Neural cell (in vitro differentiated cells): ENCODE data around the gene LRRC8C. TPM values are rescaled to one million over a fixed set of nuclear protein-coding genes. Genes with fewer than 3 reads are reported as not detected.

Source experiments
- H2AFZ ChIP-seq: fragments of 200-600, 300-800 bp; sonication (generic), shearing (Covaris generic); 2 replicates; pipeline ENCODE4 v1.6.0; 2014; ENCODE audit warnings: low read depth, mild to moderate bottlenecking, antibody characterized with exemption, low read length, moderate library complexity
- H3F3A ChIP-seq: fragments of 200-600 bp; shearing (Covaris generic); 2 replicates; pipeline ENCODE4 v1.6.1; 2016; ENCODE audit warnings: mild to moderate bottlenecking, moderate library complexity, mixed read lengths, antibody characterized with exemption, low read length; ENCODE audit not compliant: insufficient read depth, poor library complexity, severe bottlenecking
- H3K27ac ChIP-seq: fragments of 200-600, 300-800 bp; sonication (generic), shearing (Covaris generic); 2 replicates; pipeline ENCODE4 v1.5.1; 2014; ENCODE audit warnings: mild to moderate bottlenecking, low read length, moderate library complexity
- H3K27me3 ChIP-seq: fragments of 300-800, 200-600 bp; sonication (generic), shearing (Covaris generic); 2 replicates; pipeline ENCODE4 v1.6.0; 2014; ENCODE audit warnings: mild to moderate bottlenecking, low read depth, low read length, moderate library complexity; ENCODE audit not compliant: insufficient read depth
- H3K36me3 ChIP-seq: fragments of 300-800, 200-600 bp; sonication (generic), shearing (Covaris generic); 2 replicates; pipeline ENCODE4 v1.5.1; 2014; ENCODE audit warnings: mild to moderate bottlenecking, antibody characterized with exemption, low read length, moderate library complexity; ENCODE audit not compliant: insufficient read depth
- H3K4me2 ChIP-seq: fragments of 300-800, 200-600 bp; sonication (generic), shearing (Covaris generic); 2 replicates; pipeline ENCODE4 v1.6.0; 2014; ENCODE audit warnings: mild to moderate bottlenecking, low read length
- H3K4me3 ChIP-seq: fragments of 300-800, 200-600 bp; sonication (generic), shearing (Covaris generic); 2 replicates; pipeline ENCODE4 v1.5.1; 2014; ENCODE audit warnings: mild to moderate bottlenecking, low read length, moderate library complexity
- H3K79me2 ChIP-seq: fragments of 200-600 bp; shearing (Covaris generic); replicated peaks from 2 replicates; pipeline ENCODE4 v1.6.0; 2014; ENCODE audit warnings: mild to moderate bottlenecking, low read length, moderate library complexity; ENCODE audit not compliant: insufficient read depth
- H3K9ac ChIP-seq: fragments of 300-800, 200-600 bp; sonication (generic), shearing (Covaris generic); 2 replicates; pipeline ENCODE4 v1.6.1; 2016; ENCODE audit warnings: mild to moderate bottlenecking, low read length, mixed read lengths
- H3K9me2 ChIP-seq: fragments of 200-600 bp; shearing (Covaris generic); 2 replicates; pipeline ENCODE4 v1.6.1; 2016; ENCODE audit warnings: mild to moderate bottlenecking, low read length, mixed read lengths; ENCODE audit not compliant: insufficient read depth
- H3K9me3 ChIP-seq: fragments of 200-600, 300-800 bp; sonication (generic), shearing (Covaris generic); 2 replicates; pipeline ENCODE4 v1.6.1; 2016; ENCODE audit warnings: mild to moderate bottlenecking, mixed run types, low read length, moderate library complexity, mixed read lengths
- H4K20me1 ChIP-seq: fragments of 200-600 bp; shearing (Covaris generic); 2 replicates; pipeline ENCODE4 v1.6.1; 2016; ENCODE audit warnings: mild to moderate bottlenecking, mixed run types; ENCODE audit not compliant: insufficient read depth
- EP300 ChIP-seq: fragments of 450-650 bp; conservative IDR thresholded peaks from 2 replicates; pipeline ENCODE4 v1.6.1; 2014; ENCODE audit warnings: antibody characterized with exemption, mild to moderate bottlenecking, moderate library complexity; ENCODE audit not compliant: poor library complexity, severe bottlenecking
- EZH2 ChIP-seq: fragments of 200-600, 300-800 bp; shearing (Covaris generic), sonication (generic); IDR thresholded peaks from 2 replicates; pipeline ENCODE4 v1.6.1; 2014; ENCODE audit warnings: antibody characterized with exemption, low read length, borderline replicate concordance, mild to moderate bottlenecking; ENCODE audit not compliant: insufficient read depth, poor library complexity, severe bottlenecking
- MXI1 ChIP-seq: fragments of 450-650 bp; conservative IDR thresholded peaks from 2 replicates; pipeline ENCODE4 v1.6.1; 2014; ENCODE audit warnings: antibody characterized with exemption, mild to moderate bottlenecking; ENCODE audit not compliant: poor library complexity, severe bottlenecking
- POLR2AphosphoS5 ChIP-seq: IDR thresholded peaks from 2 replicates; pipeline ENCODE4 v1.6.1; 2012
- RAD21 ChIP-seq: fragments of 450-650 bp; conservative IDR thresholded peaks from 2 replicates; pipeline ENCODE4 v1.6.1; 2014; ENCODE audit warnings: antibody characterized with exemption, mild to moderate bottlenecking, moderate library complexity
- SMC3 ChIP-seq: fragments of 450-650 bp; conservative IDR thresholded peaks from 2 replicates; pipeline ENCODE4 v1.6.1; 2014; ENCODE audit warnings: antibody characterized with exemption, mild to moderate bottlenecking, moderate library complexity; ENCODE audit not compliant: poor library complexity
- TAF1 ChIP-seq: IDR thresholded peaks from 2 replicates; pipeline ENCODE4 v1.6.1; 2012; ENCODE audit warnings: low read depth
- polyA plus RNA-seq: library from polyadenylated mRNA; depleted of rRNA; stranded (reverse); fragments of >200 nt; gene quantifications from 2 replicates; pipeline ENCODE4 v1.2.3, GENCODE V29; 2014
- TF ChIP-seq, protein P1 (sequence below): fragments of 450-650 bp; IDR thresholded peaks from 2 replicates; pipeline ENCODE4 v1.5.1; 2014; ENCODE audit warnings: antibody characterized with exemption, mild to moderate bottlenecking, moderate library complexity; ENCODE audit not compliant: poor library complexity, severe bottlenecking
- TF ChIP-seq, protein P2 (sequence below): IDR thresholded peaks from 2 replicates; pipeline ENCODE4 v1.6.1; 2012; ENCODE audit warnings: borderline replicate concordance

Gene LRRC8C
- polyA plus RNA-seq, 1 donor from 2014 or later = 0.78 TPM

DNA sequence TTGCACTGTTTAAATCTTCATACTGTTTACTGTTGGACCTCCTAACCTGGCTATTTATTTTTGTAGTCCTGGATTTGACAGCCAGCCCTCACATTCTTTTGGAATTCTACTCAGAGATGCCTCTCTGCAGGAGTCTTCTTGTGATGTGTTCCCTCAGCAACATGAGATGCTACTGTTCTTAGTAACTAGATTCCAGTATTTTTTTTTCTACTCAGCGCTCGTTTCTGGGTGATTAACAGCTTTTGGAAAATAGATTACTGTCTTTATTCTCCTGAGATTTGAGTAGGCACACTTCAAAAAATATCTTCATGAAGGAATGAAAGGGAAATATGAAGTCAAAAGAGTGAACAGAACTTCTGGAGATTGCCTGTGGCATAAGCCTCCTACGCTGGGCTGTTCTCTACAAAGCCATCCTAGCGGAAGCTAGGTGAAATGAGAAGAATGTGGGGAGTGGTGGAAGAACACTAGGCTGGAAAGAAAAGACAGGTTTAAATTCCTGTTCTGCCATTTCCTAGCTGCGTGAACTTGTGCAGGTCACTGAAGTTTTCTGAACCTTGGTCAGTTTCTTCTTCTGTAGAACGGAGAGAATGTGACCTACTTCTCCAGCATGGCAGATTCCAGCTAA is 75.9 kb downstream of the LRRC8C start:
- H3K4me3 ChIP-seq = no peak overlapping the region
- no peak for TF ChIP-seq SMC3
- no peak for TF ChIP-seq TAF1
- TF ChIP-seq, protein P1, sequence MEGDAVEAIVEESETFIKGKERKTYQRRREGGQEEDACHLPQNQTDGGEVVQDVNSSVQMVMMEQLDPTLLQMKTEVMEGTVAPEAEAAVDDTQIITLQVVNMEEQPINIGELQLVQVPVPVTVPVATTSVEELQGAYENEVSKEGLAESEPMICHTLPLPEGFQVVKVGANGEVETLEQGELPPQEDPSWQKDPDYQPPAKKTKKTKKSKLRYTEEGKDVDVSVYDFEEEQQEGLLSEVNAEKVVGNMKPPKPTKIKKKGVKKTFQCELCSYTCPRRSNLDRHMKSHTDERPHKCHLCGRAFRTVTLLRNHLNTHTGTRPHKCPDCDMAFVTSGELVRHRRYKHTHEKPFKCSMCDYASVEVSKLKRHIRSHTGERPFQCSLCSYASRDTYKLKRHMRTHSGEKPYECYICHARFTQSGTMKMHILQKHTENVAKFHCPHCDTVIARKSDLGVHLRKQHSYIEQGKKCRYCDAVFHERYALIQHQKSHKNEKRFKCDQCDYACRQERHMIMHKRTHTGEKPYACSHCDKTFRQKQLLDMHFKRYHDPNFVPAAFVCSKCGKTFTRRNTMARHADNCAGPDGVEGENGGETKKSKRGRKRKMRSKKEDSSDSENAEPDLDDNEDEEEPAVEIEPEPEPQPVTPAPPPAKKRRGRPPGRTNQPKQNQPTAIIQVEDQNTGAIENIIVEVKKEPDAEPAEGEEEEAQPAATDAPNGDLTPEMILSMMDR = no peak
- no peak for TF ChIP-seq POLR2AphosphoS5
- TF ChIP-seq, protein P2, sequence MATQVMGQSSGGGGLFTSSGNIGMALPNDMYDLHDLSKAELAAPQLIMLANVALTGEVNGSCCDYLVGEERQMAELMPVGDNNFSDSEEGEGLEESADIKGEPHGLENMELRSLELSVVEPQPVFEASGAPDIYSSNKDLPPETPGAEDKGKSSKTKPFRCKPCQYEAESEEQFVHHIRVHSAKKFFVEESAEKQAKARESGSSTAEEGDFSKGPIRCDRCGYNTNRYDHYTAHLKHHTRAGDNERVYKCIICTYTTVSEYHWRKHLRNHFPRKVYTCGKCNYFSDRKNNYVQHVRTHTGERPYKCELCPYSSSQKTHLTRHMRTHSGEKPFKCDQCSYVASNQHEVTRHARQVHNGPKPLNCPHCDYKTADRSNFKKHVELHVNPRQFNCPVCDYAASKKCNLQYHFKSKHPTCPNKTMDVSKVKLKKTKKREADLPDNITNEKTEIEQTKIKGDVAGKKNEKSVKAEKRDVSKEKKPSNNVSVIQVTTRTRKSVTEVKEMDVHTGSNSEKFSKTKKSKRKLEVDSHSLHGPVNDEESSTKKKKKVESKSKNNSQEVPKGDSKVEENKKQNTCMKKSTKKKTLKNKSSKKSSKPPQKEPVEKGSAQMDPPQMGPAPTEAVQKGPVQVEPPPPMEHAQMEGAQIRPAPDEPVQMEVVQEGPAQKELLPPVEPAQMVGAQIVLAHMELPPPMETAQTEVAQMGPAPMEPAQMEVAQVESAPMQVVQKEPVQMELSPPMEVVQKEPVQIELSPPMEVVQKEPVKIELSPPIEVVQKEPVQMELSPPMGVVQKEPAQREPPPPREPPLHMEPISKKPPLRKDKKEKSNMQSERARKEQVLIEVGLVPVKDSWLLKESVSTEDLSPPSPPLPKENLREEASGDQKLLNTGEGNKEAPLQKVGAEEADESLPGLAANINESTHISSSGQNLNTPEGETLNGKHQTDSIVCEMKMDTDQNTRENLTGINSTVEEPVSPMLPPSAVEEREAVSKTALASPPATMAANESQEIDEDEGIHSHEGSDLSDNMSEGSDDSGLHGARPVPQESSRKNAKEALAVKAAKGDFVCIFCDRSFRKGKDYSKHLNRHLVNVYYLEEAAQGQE = no peak
- TF ChIP-seq EP300 = no peak
- TF ChIP-seq MXI1 = no peak
- no peak for TF ChIP-seq RAD21
- no peak for TF ChIP-seq EZH2
- no peaks in the 10 kb centered on the region for H3K27me3 ChIP-seq
- H2AFZ ChIP-seq = no peak overlapping the region
- no peaks in the 10 kb centered on the region for H3K9me3 ChIP-seq
- H3K9me2 ChIP-seq = no peaks in the 10 kb centered on the region
- no peak overlapping the region for H3K9ac ChIP-seq
- no peaks in the 10 kb centered on the region for H3K36me3 ChIP-seq
- H3K4me2 ChIP-seq = no peak overlapping the region
- H3K79me2 ChIP-seq = no peaks in the 10 kb centered on the region
- H3F3A ChIP-seq = no peaks in the 10 kb centered on the region
- no peak overlapping the region for H3K27ac ChIP-seq
- no peaks in the 10 kb centered on the region for H4K20me1 ChIP-seq

DNA sequence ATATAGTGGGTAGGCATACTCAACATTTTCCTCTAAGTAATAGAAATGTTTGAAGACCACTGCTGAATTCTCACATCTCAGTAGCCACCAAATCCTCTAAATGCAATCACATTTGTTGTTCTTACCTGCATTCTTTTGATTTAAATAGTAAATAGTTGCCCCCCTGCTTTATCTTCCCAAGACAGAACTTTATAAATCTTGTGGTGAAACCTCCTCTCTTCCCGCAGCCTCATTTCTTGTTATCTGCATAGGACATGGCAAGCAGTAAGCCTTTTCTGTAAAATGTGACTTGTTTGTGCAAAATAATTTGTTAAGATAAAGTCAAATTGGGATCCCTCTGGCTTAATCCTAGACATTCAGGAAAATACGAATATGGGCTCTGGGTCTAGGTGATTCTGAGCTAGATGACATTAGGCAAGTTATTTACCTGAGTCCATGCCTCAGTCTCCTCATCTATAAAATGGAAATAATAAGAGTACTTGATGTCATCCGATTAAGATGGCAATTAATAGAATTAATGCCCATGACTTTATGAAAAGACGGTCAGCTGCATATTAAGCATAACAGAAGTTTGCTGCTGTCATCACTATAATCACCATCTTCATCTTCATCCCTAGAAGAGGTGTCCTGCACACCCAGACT is 77.7 kb downstream of the LRRC8C start:
- H3K27ac ChIP-seq = no peak overlapping the region
- H3K4me3 ChIP-seq = no peak overlapping the region
- no peaks in the 10 kb centered on the region for H3K9me2 ChIP-seq
- H3F3A ChIP-seq = no peaks in the 10 kb centered on the region
- H3K9me3 ChIP-seq = no peaks in the 10 kb centered on the region
- H3K27me3 ChIP-seq = no peaks in the 10 kb centered on the region
- no peak overlapping the region for H3K4me2 ChIP-seq
- no peaks in the 10 kb centered on the region for H4K20me1 ChIP-seq
- H2AFZ ChIP-seq = no peak overlapping the region
- H3K36me3 ChIP-seq = no peaks in the 10 kb centered on the region
- TF ChIP-seq, protein P1 = no peak
- TF ChIP-seq, protein P2 = no peak
- TF ChIP-seq EZH2 (no peak), SMC3 (no peak), RAD21 (no peak)
- no peaks in the 10 kb centered on the region for H3K79me2 ChIP-seq
- no peak overlapping the region for H3K9ac ChIP-seq
